Right renal pelvis (tissue), 4 donors: Measurements from ENCODE around the gene CD82. TPM values are rescaled to one million over a fixed set of nuclear protein-coding genes. Genes with fewer than 3 reads are reported as not detected.
"Not testable (repeated sequence)": the region's sequence is repeated elsewhere in the genome, so short reads cannot be mapped to it uniquely, and the experiment has no call there.

Source experiments
- DNase-seq, 4 donors: peaks; one replicate each; pipeline ENCODE4 v3.0.0-alpha.2; 2013; ENCODE audit warnings: low read depth in 4 of 4, low spot score in 3 of 4, missing footprints in 1 of 4
- polyA plus RNA-seq, 4 donors: library from polyadenylated mRNA; unstranded; fragments of 120-200 nt; gene quantifications; one replicate each; pipeline ENCODE4 v1.2.1, GENCODE V29; 2013; ENCODE audit not compliant: insufficient read length in 4 of 4

Gene CD82
- polyA plus RNA-seq, 4 donors: 18.7 to 23.7 (median 20.0) TPM

DNA sequence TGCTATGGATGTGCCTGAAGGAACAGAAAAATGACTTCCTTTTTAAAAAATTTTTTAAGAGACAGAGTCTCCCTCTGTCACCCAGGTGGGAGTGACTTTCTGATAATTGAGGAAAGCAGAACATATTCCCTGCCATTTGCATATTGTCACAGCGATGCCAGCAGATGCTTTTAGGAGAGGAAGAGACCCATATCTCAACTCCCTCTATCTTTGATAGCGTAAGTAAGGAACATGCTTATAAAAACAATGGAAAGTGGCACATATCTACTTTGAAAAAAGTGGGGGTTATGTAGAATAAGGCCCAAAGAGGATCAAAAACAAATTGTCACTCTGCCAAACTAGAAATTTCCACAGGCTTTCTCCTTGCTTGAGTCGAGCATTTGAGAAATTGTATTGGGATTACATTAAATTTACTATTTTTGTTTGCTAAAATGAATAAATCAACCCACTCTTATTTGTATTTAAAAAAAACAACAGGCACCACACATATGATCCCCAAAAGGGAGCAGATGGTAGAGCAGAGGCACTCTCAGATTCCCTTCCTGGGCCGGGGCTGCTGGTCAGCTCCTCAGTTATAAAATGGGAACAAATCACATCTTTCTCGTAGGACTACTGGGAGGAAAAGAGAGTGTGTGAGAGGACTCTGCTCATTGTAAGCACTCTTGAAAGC lies 92.5 kb downstream of the CD82 start:
- no peak for DNase-seq

DNA sequence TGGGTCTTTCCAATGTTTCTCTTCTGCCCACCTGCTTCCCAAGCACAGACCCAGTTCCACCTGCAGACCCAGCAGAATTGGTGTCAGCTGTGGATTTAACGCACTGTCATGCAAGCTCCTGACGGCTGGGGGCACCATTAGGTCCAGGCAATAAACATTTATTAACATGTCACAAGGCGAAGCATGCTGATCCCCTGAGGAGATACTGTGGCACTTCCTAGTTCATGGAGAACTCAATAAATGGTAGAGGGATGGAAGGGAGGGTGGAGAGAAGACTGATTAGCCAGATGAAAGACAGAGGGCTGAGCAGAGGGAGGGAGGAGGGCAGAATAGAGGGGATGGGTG lies 93.0 kb downstream of the CD82 start:
- DNase-seq: no peak

DNA sequence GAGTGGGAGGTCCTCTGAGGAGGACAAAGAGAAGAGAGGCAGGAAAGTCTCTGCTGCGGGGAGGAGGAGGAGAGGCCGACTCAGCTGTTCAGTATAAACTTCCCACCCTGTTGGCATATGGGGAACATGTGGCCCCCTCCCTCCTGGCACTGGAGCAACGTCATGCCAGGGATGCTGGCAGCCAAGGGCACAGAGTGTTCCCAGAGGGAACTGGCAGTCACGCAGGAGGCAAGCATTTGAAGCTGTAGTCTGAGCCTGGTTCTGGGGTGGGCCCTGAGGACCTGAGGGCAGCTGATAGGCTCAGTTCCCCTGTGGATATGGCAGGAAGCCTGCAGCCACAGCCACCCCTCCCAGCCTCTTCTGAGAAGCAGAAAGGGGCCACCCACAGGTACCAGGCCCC lies 94.2 kb downstream of the CD82 start:
- no peak for DNase-seq

DNA sequence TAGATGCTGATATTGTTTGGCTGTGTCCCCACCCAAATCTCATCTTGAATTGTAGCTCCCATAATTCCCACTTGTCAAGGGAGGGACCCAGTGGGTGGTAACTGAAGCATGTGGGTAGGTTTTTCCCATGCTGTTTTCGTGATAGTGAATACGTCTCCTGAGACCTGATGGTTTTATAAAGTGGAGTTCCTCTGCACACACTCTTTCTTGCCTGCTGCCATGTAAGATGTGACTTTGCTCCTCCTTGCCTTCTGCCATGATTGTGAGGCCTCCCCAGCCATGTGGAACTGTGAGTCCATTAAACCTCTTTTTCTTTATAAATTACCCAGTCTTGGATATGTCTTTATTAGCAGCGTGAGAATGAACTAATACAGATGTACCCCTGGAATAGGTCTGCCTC lies 95.1 kb downstream of the CD82 start:
- DNase-seq: not testable (repeated sequence)

DNA sequence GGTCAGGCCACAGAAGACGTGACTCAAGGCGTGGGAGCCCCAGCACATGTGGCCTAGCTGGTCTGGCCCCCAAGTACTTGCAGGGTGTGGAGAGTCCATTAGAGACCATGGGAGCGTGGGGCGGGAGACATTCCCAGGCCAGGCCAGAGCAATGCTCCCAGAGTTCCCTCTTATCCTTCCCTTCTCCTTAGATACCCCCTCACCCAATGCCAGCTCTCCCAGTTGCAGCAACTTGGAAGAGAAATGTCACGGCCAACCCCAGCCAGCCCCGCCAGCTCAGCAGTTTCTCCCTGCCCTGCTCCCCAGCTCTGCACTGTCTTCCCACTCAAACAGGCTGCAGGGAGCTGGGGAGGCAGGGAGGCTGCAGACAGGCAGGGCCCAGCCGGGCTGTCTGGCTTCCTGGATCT lies 95.9 kb downstream of the CD82 start:
- DNase-seq: no peak

Other genes with a start within 250 kb of the CD82 start
- 10 to 100 TPM; 53.1 to 61.4 (median 57.6) TPM for gene TSPAN18, start 161.3 kb downstream of the CD82 start, polyA plus RNA-seq